Muscle of leg (tissue), 11 donors: ENCODE data around the gene IRF1. TPM values are rescaled to one million over a fixed set of nuclear protein-coding genes. Genes with fewer than 3 reads are reported as not detected.
A peak's percentile ranks its signal among the peaks of the same experiment; 100 is the strongest.

Experiments
- DNase-seq: peaks from one replicate; pipeline ENCODE4 v3.0.0; 2013
- H3K27ac ChIP-seq: one replicate; pipeline ENCODE4 v1.5.1; 2013; ENCODE audit warnings: mild to moderate bottlenecking, low read length, control low read depth
- H3K27me3 ChIP-seq: one replicate; pipeline ENCODE4 v1.6.1; 2013; ENCODE audit warnings: low read length; ENCODE audit not compliant: control insufficient read depth, insufficient read depth
- H3K36me3 ChIP-seq: one replicate; pipeline ENCODE4 v1.6.1; 2013; ENCODE audit warnings: low read length; ENCODE audit not compliant: control insufficient read depth, insufficient read depth
- H3K4me1 ChIP-seq: one replicate; pipeline ENCODE4 v1.6.1; 2013; ENCODE audit warnings: low read length; ENCODE audit not compliant: control insufficient read depth, insufficient read depth
- H3K4me3 ChIP-seq: one replicate; pipeline ENCODE4 v1.5.1; 2013; ENCODE audit warnings: low read length, control low read depth
- H3K9me3 ChIP-seq: replicated peaks from 2 replicates; pipeline ENCODE4 v1.6.1; 2013; ENCODE audit warnings: low read depth, low read length; ENCODE audit not compliant: control insufficient read depth
- WGBS: methylation state at CpG from one replicate; pipeline ENCODE4 v1.1.5; 2013; ENCODE audit warnings: missing lambda C conversion rate; ENCODE audit not compliant: insufficient coverage; 5-methylcytosine and 5-hydroxymethylcytosine counted together
- polyA plus RNA-seq, 8 donors: library from polyadenylated mRNA; unstranded; fragments of 120-200 nt; gene quantifications; one replicate each; pipeline versions ENCODE4 v1.2.1 to v1.2.3, GENCODE V29; 2013; ENCODE audit warnings: inconsistent platforms in 1 of 8, low replicate concordance in 1 of 8; ENCODE audit not compliant: insufficient read length in 8 of 8, insufficient read depth in 1 of 8
- total RNA-seq: library from RNA; stranded (reverse); fragments of 120-200 nt; gene quantifications from one replicate; pipeline ENCODE4 v1.2.4, GENCODE V29; 2013

The IRF1 gene
- total and polyA plus RNA-seq, 9 donors, result 3.7 to 12.8 (median 9.0) TPM

- WGBS, result 100% methylated on average over 2 of the region's 2 CpGs
- Histone ChIP-seq H3K36me3 (peaks cover 19% of the 10 kb centered on the region), H3K9me3 (no peaks in the 10 kb centered on the region), H3K27me3 (no peaks in the 10 kb centered on the region), H3K4me1 (peaks cover 18% of the 10 kb centered on the region), H3K4me3 (no peak overlapping the region), H3K27ac (no peak overlapping the region)
- no peak for DNase-seq
Measured at GRCh38 chr5:132454361-132454760, 36.2 kb downstream of the IRF1 start.

- DNase-seq, result no peak
- WGBS, result 71% methylated on average over 5 of the region's 8 CpGs
- no peaks in the 10 kb centered on the region for H3K27me3 ChIP-seq
- H3K4me1 ChIP-seq, result peaks cover 13% of the 10 kb centered on the region
- peaks cover 15% of the 10 kb centered on the region for H3K36me3 ChIP-seq
- H3K4me3 ChIP-seq, result no peak overlapping the region
- no peak overlapping the region for H3K27ac ChIP-seq
- H3K9me3 ChIP-seq, result no peaks in the 10 kb centered on the region
Measured at GRCh38 chr5:132451387-132451786, 39.2 kb downstream of the IRF1 start.

- Histone ChIP-seq H3K4me1 (peaks cover 21% of the 10 kb centered on the region), H3K9me3 (no peaks in the 10 kb centered on the region), H3K36me3 (peaks cover 6% of the 10 kb centered on the region), H3K27me3 (no peaks in the 10 kb centered on the region), H3K4me3 (no peak overlapping the region), H3K27ac (no peak overlapping the region)
- no peak for DNase-seq
- WGBS, result no CpG with 5 or more reads among the region's 1 CpG
Measured at GRCh38 chr5:132449060-132449459, 41.5 kb downstream of the IRF1 start.

GRCh38 chr5:132447196-132447595 lies 43.4 kb downstream of the IRF1 start:
- Histone ChIP-seq H3K4me3 (no peak overlapping the region), H3K27ac (peak overlapping the region; percentile 43), H3K27me3 (no peaks in the 10 kb centered on the region), H3K36me3 (peaks cover 6% of the 10 kb centered on the region), H3K4me1 (peaks cover 23% of the 10 kb centered on the region), H3K9me3 (no peaks in the 10 kb centered on the region)
- 80% methylated on average over 1 of the region's 2 CpGs for WGBS
- no peak for DNase-seq

- no peaks in the 10 kb centered on the region for H3K27me3 ChIP-seq
- H3K4me3 ChIP-seq, result no peak overlapping the region
- H3K9me3 ChIP-seq, result no peaks in the 10 kb centered on the region
- peak overlapping the region; percentile 43 for H3K27ac ChIP-seq
- peaks cover 6% of the 10 kb centered on the region for H3K36me3 ChIP-seq
- H3K4me1 ChIP-seq, result peaks cover 23% of the 10 kb centered on the region
- DNase-seq, result peak; percentile 96
- 67% methylated on average over 3 of the region's 6 CpGs for WGBS
Measured at GRCh38 chr5:132446621-132447020, 44.0 kb downstream of the IRF1 start.

- H3K4me3 ChIP-seq, result no peak overlapping the region
- H3K4me1 ChIP-seq, result peaks cover 23% of the 10 kb centered on the region
- H3K27ac ChIP-seq, result peak overlapping the region; percentile 59
- peaks cover 4% of the 10 kb centered on the region for H3K36me3 ChIP-seq
- no peak for DNase-seq
- no peaks in the 10 kb centered on the region for H3K27me3 ChIP-seq
- H3K9me3 ChIP-seq, result no peaks in the 10 kb centered on the region
- no CpG with 5 or more reads among the region's 3 CpGs for WGBS
Measured at GRCh38 chr5:132445930-132446329, 44.6 kb downstream of the IRF1 start.

GRCh38 chr5:132445640-132445923 lies 45.0 kb downstream of the IRF1 start:
- no peaks in the 10 kb centered on the region for H3K27me3 ChIP-seq
- H3K36me3 ChIP-seq, result peaks cover 4% of the 10 kb centered on the region
- peaks cover 23% of the 10 kb centered on the region for H3K4me1 ChIP-seq
- 71% methylated on average over 3 of the region's 4 CpGs for WGBS
- H3K4me3 ChIP-seq, result no peak overlapping the region
- DNase-seq, result no peak
- no peaks in the 10 kb centered on the region for H3K9me3 ChIP-seq
- H3K27ac ChIP-seq, result peak overlapping the region; percentile 59

- DNase-seq, result no peak
- Histone ChIP-seq H3K4me1 (peaks cover 23% of the 10 kb centered on the region), H3K27ac (peak overlapping the region; percentile 59), H3K36me3 (peaks cover 4% of the 10 kb centered on the region), H3K4me3 (no peak overlapping the region), H3K27me3 (no peaks in the 10 kb centered on the region), H3K9me3 (no peaks in the 10 kb centered on the region)
- WGBS, result 100% methylated on average over 1 of the region's 5 CpGs
Measured at GRCh38 chr5:132444841-132445639, 45.5 kb downstream of the IRF1 start.

- Histone ChIP-seq H3K27me3 (no peaks in the 10 kb centered on the region), H3K4me3 (no peak overlapping the region), H3K27ac (no peak overlapping the region), H3K36me3 (peaks cover 2% of the 10 kb centered on the region), H3K9me3 (no peaks in the 10 kb centered on the region), H3K4me1 (peaks cover 30% of the 10 kb centered on the region)
- DNase-seq, result no peak
- WGBS, result 39% methylated on average over 5 of the region's 7 CpGs
Measured at GRCh38 chr5:132444061-132444460, 46.5 kb downstream of the IRF1 start.

- H3K4me3 ChIP-seq, result no peak overlapping the region
- no peaks in the 10 kb centered on the region for H3K27me3 ChIP-seq
- peak overlapping the region; percentile 88 for H3K27ac ChIP-seq
- no peaks in the 10 kb centered on the region for H3K36me3 ChIP-seq
- H3K4me1 ChIP-seq, result peaks cover 31% of the 10 kb centered on the region
- 0% methylated on average over 2 of the region's 7 CpGs for WGBS
- H3K9me3 ChIP-seq, result no peaks in the 10 kb centered on the region
- peak; percentile 98 for DNase-seq
Measured at GRCh38 chr5:132439521-132440089, 51.0 kb downstream of the IRF1 start.
